ENCODE measurements around the gene CLIC1.

Gene CLIC1

DNA sequence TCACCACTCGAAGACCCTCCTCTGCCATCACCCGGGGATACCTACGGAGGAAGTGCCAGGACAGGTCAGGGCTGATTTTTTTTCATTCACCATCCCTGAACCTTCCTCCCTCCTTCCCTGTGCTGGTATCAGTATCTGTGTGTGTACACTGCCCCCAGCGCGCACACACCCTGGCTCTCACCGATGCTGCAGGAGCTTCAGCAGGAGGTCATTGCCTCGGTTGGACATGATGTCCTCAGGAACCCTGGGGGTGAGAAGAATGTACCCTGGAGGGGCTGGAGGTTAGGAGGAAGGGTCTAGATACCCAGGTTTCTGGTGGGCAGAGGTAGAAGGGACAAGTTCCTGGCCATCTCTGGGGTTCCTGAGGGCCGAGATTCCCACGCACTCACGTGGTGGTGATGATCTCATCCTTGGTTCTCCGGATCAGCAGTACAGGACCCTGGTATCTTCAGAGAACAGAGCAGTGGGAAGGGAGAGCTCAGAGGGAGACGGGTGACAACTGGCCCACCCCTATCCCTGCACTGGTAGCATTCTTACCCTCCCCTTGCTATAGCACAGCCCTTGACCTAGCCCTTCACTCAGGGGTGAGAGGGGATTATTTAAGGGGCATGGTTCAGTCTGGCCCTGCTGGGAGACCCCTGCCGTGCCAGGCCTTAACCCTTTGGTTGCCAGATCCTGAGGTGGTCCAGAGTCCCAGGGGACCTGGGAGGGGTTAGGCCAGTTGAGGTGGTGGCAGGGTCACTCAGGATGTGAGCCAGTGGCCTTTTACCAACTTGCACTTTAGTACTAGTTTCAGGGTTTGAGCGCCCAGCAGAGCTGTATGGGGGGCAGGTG, 48.3 kb downstream of the CLIC1 start:
- H3K27ac ChIP-seq, result no peak overlapping the region
- no peak for DNase-seq
- no peaks in the 10 kb centered on the region for H3K27me3 ChIP-seq (ENCODE audit: insufficient read depth, low read depth, severe bottlenecking)
- H3K9me3 ChIP-seq (ENCODE audit: severe bottlenecking), result no peaks in the 10 kb centered on the region
- H3K4me3 ChIP-seq (ENCODE audit: low read depth, low read length), result no peak overlapping the region
- H3K36me3 ChIP-seq, result peaks cover 72% of the 10 kb centered on the region
- TF ChIP-seq, protein P1, sequence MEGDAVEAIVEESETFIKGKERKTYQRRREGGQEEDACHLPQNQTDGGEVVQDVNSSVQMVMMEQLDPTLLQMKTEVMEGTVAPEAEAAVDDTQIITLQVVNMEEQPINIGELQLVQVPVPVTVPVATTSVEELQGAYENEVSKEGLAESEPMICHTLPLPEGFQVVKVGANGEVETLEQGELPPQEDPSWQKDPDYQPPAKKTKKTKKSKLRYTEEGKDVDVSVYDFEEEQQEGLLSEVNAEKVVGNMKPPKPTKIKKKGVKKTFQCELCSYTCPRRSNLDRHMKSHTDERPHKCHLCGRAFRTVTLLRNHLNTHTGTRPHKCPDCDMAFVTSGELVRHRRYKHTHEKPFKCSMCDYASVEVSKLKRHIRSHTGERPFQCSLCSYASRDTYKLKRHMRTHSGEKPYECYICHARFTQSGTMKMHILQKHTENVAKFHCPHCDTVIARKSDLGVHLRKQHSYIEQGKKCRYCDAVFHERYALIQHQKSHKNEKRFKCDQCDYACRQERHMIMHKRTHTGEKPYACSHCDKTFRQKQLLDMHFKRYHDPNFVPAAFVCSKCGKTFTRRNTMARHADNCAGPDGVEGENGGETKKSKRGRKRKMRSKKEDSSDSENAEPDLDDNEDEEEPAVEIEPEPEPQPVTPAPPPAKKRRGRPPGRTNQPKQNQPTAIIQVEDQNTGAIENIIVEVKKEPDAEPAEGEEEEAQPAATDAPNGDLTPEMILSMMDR (IDR thresholded peaks at IDR 0.05; ENCODE audit: low read depth, low read length), result no peak

DNA sequence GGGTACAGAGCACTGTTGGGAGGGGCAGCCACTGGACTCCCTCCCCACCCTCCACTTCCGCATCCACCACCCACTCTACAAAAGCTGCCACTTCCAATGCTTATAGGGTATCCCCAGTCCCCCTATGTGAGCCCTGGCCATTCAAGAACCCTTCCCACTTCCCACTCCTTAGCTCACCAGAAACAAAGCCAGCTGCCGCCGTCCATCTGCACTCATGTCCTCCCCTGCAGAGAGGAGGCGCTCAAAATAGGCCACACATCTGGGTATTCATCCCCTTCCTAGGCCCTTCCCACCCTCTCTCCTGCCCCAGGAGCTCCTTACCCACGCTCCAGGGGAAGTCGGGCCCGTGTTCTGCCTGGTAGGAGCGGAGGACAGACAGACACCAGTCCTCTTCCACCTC, 49.0 kb downstream of the CLIC1 start:
- H3K36me3 ChIP-seq, result peaks cover 69% of the 10 kb centered on the region

DNA sequence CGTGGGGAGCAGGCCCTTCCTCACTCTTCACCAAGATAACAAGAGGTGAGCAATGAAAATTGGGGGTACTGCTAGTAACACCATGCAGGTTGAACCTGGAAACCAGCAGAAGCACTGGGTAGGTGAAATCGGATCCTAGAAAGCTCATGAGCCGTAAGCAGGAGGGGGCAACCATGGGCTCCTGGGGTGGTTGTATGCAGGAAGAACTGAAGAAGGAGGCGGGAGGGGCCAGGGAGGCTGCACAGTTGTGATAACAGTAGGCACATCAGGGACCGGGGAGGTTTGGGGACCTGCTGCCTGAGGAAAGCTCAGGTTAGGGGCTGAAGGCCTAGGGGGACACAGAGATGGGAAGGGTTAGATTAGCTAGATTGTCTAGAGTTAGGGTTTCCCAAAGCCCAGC, 49.8 kb downstream of the CLIC1 start:
- TF ChIP-seq, protein P1 (IDR thresholded peaks at IDR 0.05; ENCODE audit: low read depth, low read length), result no peak
- H3K9me3 ChIP-seq (ENCODE audit: severe bottlenecking), result no peaks in the 10 kb centered on the region
- no peak overlapping the region for H3K4me3 ChIP-seq (ENCODE audit: low read depth, low read length)
- H3K36me3 ChIP-seq, result peaks cover 66% of the 10 kb centered on the region
- no peaks in the 10 kb centered on the region for H3K27me3 ChIP-seq (ENCODE audit: insufficient read depth, low read depth, severe bottlenecking)
- no peak for DNase-seq
- no peak overlapping the region for H3K27ac ChIP-seq

More for the DNA sequence above, 49.0 kb downstream of the CLIC1 start:
- H3K27ac ChIP-seq, result no peak overlapping the region
- no peaks in the 10 kb centered on the region for H3K9me3 ChIP-seq (ENCODE audit: severe bottlenecking)
- no peaks in the 10 kb centered on the region for H3K27me3 ChIP-seq (ENCODE audit: insufficient read depth, low read depth, severe bottlenecking)
- TF ChIP-seq, protein P1 (IDR thresholded peaks at IDR 0.05; ENCODE audit: low read depth, low read length), result no peak
- no peak for DNase-seq
- no peak overlapping the region for H3K4me3 ChIP-seq (ENCODE audit: low read depth, low read length)

DNA sequence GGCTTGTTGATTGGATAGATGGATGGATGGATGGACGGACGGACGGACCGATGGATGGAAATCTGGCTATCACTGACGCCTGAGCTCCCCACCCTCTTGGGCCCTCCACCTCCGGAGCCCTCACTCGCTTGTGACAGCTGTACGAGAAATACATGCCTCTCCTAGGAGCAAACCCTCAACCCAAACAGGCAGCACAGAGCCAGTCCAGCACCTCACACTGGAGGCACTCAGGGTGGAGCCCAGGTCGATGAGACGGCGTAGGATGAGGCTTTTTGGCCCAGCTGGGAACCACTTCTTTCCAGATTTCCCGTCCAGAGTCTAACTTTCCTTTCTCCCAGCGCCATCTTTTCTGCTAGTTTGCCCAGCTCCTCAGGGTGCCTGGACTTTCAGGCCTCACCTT, 52.7 kb downstream of the CLIC1 start:
- Histone ChIP-seq H3K4me3 (ENCODE audit: low read depth, low read length) (no peak overlapping the region), H3K27ac (no peak overlapping the region)
- no peak for DNase-seq

DNA sequence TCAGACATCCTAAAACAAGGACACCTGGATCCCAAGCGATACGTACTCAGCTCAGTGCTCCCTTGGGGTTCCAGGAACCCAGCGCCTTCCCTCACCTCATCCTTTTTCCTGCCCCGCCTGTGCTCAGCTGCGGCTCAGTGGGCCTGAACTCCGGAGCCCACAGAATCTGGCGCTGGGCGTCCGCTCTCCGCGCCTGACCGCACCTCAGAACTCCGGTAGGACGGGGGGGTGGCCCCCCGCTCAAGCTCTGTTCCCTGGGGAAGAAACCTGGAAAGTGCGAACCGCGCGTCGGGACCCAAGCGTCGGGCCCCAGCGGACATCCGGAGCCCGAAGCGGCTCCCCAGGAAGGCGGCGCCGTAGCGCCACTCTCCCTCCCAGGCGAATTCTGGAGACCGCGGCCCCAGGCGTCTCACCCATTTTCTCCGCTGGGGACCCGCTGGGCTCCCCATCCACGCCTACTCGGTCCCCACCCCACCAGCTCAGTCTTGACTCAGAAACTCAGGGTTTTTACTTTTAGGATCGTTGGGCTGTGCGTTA, 55.1 kb downstream of the CLIC1 start:
- TF ChIP-seq, protein P1 (IDR thresholded peaks at IDR 0.05; ENCODE audit: low read depth, low read length), result no peak
- H3K36me3 ChIP-seq, result peaks cover 15% of the 10 kb centered on the region
- H3K27me3 ChIP-seq (ENCODE audit: insufficient read depth, low read depth, severe bottlenecking), result no peaks in the 10 kb centered on the region
- H3K27ac ChIP-seq, result no peak overlapping the region
- no peaks in the 10 kb centered on the region for H3K9me3 ChIP-seq (ENCODE audit: severe bottlenecking)
- no peak for DNase-seq
- no peak overlapping the region for H3K4me3 ChIP-seq (ENCODE audit: low read depth, low read length)

More for the DNA sequence above, 52.7 kb downstream of the CLIC1 start:
- TF ChIP-seq, protein P1 (IDR thresholded peaks at IDR 0.05; ENCODE audit: low read depth, low read length), result no peak
- peaks cover 39% of the 10 kb centered on the region for H3K36me3 ChIP-seq
- no peaks in the 10 kb centered on the region for H3K27me3 ChIP-seq (ENCODE audit: insufficient read depth, low read depth, severe bottlenecking)
- no peaks in the 10 kb centered on the region for H3K9me3 ChIP-seq (ENCODE audit: severe bottlenecking)
